HepG2 (cell line): ENCODE data around the gene RAD50. TPM values are rescaled to one million over a fixed set of nuclear protein-coding genes. Genes with fewer than 3 reads are reported as not detected.

ENCODE experiments used
- CREB3 ChIP-seq: sonication (generic); formaldehyde crosslinking; IDR thresholded peaks from 2 replicates; pipeline ENCODE4 v1.5.0; 2020; ENCODE audit warnings: missing genetic modification reagents
- HES4 ChIP-seq: sonication (generic); formaldehyde crosslinking; IDR thresholded peaks from 2 replicates; pipeline ENCODE4 v1.9.0; 2021; ENCODE audit warnings: mild to moderate bottlenecking, missing genetic modification reagents, borderline replicate concordance
- KLF16 ChIP-seq, 2 experiments: sonication (generic) in 1 of 2; formaldehyde crosslinking in 1 of 2; IDR thresholded peaks; 2 replicates each; pipeline versions ENCODE4 v1.6.1 to v1.8.0; 2016 to 2023; ENCODE audit warnings: missing genetic modification reagents in 2 of 2, missing compliant biosample characterization in 1 of 2
- MBD4 ChIP-seq: IDR thresholded peaks from 2 replicates; pipeline ENCODE4 v1.6.1; 2012; ENCODE audit warnings: low read length, inconsistent platforms, borderline replicate concordance
- PHF8 ChIP-seq: sonication (generic); formaldehyde crosslinking; IDR thresholded peaks from 2 replicates; pipeline ENCODE4 v1.5.0; 2020; ENCODE audit warnings: missing genetic modification reagents
- PRDM4 ChIP-seq: sonication (generic); formaldehyde crosslinking; IDR thresholded peaks from 2 replicates; pipeline ENCODE4 v1.9.0; 2021; ENCODE audit warnings: missing genetic modification reagents, borderline replicate concordance
- RFX1 ChIP-seq: fragments of 450-650 bp; IDR thresholded peaks from 2 replicates; pipeline ENCODE4 v1.6.1; 2017
- SOX5 ChIP-seq: IDR thresholded peaks from 2 replicates; pipeline ENCODE4 v1.6.1; 2016; ENCODE audit warnings: borderline replicate concordance
- SRSF1 ChIP-seq: fragments of 200-400 bp; formaldehyde crosslinking; optimal IDR thresholded peaks from 2 replicates; pipeline ENCODE3; 2017; ENCODE audit warnings: mild to moderate bottlenecking, low read depth, low read length, moderate library complexity
- TAF1 ChIP-seq: sonication (generic); formaldehyde crosslinking; IDR thresholded peaks from 2 replicates; pipeline ENCODE4 v1.4.0; 2020; ENCODE audit warnings: missing genetic modification reagents
- ZBTB14 ChIP-seq: sonication (generic); formaldehyde crosslinking; IDR thresholded peaks from 2 replicates; pipeline ENCODE4 v1.4.0; 2020; ENCODE audit warnings: missing genetic modification reagents
- ZFP37 ChIP-seq: sonication (generic); formaldehyde crosslinking; IDR thresholded peaks from 2 replicates; pipeline ENCODE4 v1.4.0; 2020; ENCODE audit warnings: missing genetic modification reagents, borderline replicate concordance
- ZNF317 ChIP-seq: sonication (generic); formaldehyde crosslinking; IDR thresholded peaks from 2 replicates; pipeline ENCODE4 v1.5.0; 2020; ENCODE audit warnings: mild to moderate bottlenecking, missing genetic modification reagents
- ZNF382 ChIP-seq: sonication (generic); formaldehyde crosslinking; IDR thresholded peaks from 2 replicates; pipeline ENCODE4 v1.5.0; 2020; ENCODE audit warnings: missing genetic modification reagents, mild to moderate bottlenecking, borderline replicate concordance
- ZNF660 ChIP-seq: sonication (generic); formaldehyde crosslinking; IDR thresholded peaks from 2 replicates; pipeline ENCODE4 v1.5.1; 2020; ENCODE audit warnings: mild to moderate bottlenecking, low read depth, missing genetic modification reagents, borderline replicate concordance
- ZNF780A ChIP-seq: sonication (generic); formaldehyde crosslinking; IDR thresholded peaks from 2 replicates; pipeline ENCODE4 v1.8.0; 2022; ENCODE audit warnings: mild to moderate bottlenecking, missing genetic modification reagents, moderate library complexity
- polyA plus RNA-seq, 8 experiments: library from polyadenylated mRNA; depleted of rRNA in 3 of 8; stranded (reverse) in 7 of 8; unstranded in 1 of 8; fragments of >200 nt; fragmentation: Illumina TruSeq in 4 of 8; extraction: Trizol in 4 of 8; gene quantifications; 2 replicates each; pipeline versions ENCODE4 v1.2.1 to v1.2.3, GENCODE V29; 2011 to 2016; ENCODE audit warnings: low read depth in 4 of 8, missing spikeins in 1 of 8, mixed read lengths in 1 of 8; ENCODE audit not compliant: insufficient read depth in 1 of 8
- total RNA-seq, 5 experiments: library from RNA; depleted of rRNA; stranded (reverse); fragments of >200 nt; fragmentation: Illumina TruSeq; extraction: Trizol; gene quantifications; 2 replicates each; pipeline ENCODE4 v1.2.3, GENCODE V29; 2016; ENCODE audit warnings: low read depth in 1 of 5
- TF ChIP-seq, protein P1 (sequence below): sonication (generic); formaldehyde crosslinking; IDR thresholded peaks from 2 replicates; pipeline ENCODE4 v1.5.0; 2020; ENCODE audit warnings: missing genetic modification reagents
- TF ChIP-seq, protein P2 (sequence below): sonication (generic); formaldehyde crosslinking; IDR thresholded peaks from 2 replicates; pipeline ENCODE4 v1.4.0; 2020; ENCODE audit warnings: mild to moderate bottlenecking, missing genetic modification reagents

Gene RAD50
- total and polyA plus RNA-seq, 2 of the 13 experiments (the other 11 are each of a cell fraction or from before 2014, with no cell fraction given): 19.2 to 23.4 TPM

DNA sequence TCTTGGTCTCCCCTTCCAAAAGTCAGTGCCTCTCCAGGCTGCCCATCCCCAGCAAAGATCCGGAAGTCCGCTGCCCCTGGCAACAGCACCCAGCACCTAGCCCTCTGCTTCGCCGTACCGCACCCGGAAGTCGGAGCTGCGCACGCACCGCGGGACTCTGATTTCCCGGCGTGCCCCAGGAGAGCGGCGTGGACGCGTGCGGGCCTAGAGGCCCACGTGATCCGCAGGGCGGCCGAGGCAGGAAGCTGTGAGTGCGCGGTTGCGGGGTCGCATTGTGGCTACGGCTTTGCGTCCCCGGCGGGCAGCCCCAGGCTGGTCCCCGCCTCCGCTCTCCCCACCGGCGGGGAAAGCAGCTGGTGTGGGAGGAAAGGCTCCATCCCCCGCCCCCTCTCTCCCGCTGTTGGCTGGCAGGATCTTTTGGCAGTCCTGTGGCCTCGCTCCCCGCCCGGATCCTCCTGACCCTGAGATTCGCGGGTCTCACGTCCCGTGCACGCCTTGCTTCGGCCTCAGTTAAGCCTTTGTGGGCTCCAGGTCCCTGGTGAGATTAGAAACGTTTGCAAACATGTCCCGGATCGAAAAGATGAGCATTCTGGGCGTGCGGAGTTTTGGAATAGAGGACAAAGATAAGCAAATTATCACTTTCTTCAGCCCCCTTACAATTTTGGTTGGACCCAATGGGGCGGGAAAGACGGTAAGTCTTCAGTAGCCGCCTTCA, at the start of gene RAD50 (continued):
- TF ChIP-seq CREB3 (CRISPR knock-in tag) (0 out of 2 replicates have a peak, but pooled peaks have one; percentile 72), TAF1 (peak; percentile 85), ZNF317 (CRISPR knock-in tag) (peak; percentile 90), HES4 (CRISPR knock-in tag) (peak; percentile 65; the same call in 1 of the 2 replicates), SRSF1 (no peak), RFX1 (peak; percentile 79), ZNF382 (no peak), ZFP37 (CRISPR knock-in tag) (peak; percentile 45), ZNF780A (CRISPR knock-in tag) (peak; percentile 98), KLF16 (CRISPR knock-in tag; IDR thresholded peaks at IDR 0.05) (peak in 1 of 2 experiments; percentile 82; a peak in 2 of 4 replicates), ZNF660 (no peak), PHF8 (CRISPR knock-in tag) (peak; percentile 88), SOX5 (CRISPR knock-in tag) (peak; percentile 52; the same call in 1 of the 2 replicates), MBD4 (no peak), PRDM4 (CRISPR knock-in tag) (no peak), ZBTB14 (peak; percentile 64; the same call in 1 of the 2 replicates)
- TF ChIP-seq, protein P1, sequence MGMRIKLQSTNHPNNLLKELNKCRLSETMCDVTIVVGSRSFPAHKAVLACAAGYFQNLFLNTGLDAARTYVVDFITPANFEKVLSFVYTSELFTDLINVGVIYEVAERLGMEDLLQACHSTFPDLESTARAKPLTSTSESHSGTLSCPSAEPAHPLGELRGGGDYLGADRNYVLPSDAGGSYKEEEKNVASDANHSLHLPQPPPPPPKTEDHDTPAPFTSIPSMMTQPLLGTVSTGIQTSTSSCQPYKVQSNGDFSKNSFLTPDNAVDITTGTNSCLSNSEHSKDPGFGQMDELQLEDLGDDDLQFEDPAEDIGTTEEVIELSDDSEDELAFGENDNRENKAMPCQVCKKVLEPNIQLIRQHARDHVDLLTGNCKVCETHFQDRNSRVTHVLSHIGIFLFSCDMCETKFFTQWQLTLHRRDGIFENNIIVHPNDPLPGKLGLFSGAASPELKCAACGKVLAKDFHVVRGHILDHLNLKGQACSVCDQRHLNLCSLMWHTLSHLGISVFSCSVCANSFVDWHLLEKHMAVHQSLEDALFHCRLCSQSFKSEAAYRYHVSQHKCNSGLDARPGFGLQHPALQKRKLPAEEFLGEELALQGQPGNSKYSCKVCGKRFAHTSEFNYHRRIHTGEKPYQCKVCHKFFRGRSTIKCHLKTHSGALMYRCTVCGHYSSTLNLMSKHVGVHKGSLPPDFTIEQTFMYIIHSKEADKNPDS (CRISPR knock-in tag): 0 out of 2 replicates have a peak, but pooled peaks have one; percentile 58
- TF ChIP-seq, protein P2, sequence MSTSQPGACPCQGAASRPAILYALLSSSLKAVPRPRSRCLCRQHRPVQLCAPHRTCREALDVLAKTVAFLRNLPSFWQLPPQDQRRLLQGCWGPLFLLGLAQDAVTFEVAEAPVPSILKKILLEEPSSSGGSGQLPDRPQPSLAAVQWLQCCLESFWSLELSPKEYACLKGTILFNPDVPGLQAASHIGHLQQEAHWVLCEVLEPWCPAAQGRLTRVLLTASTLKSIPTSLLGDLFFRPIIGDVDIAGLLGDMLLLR (CRISPR knock-in tag): peak; percentile 87; the same call in 1 of the 2 replicates
